Muscle of arm (tissue), 14 donors: ENCODE data around the gene CAPRIN1. TPM values are rescaled to one million over a fixed set of nuclear protein-coding genes. Genes with fewer than 3 reads are reported as not detected.

Experiments
- DNase-seq: peaks from one replicate; pipeline ENCODE4 v3.0.0-alpha.2; 2013
- long read RNA-seq, 11 donors: transcript quantifications; one replicate each; lab custom pipeline, GENCODE V29; 2026
- polyA plus RNA-seq, 12 donors: library from polyadenylated mRNA; unstranded; fragments of 120-200 nt; gene quantifications; one replicate each; pipeline ENCODE4 v1.2.1, GENCODE V29; 2013; ENCODE audit not compliant: insufficient read length in 12 of 12

CAPRIN1 gene
- polyA plus RNA-seq = 100 to 1,000 TPM in 11 of 12 donors, not detected in 1; 125 to 232 (median 167) TPM
- long read RNA-seq, donor 1, full-length matches to known transcripts = 12 of 57 reads
- long read RNA-seq, donor 1, partial matches to known transcripts = 45 of 57 reads
- long read RNA-seq, donor 1, other reads (novel, unspliced or antisense) = 0 of 57 reads
- long read RNA-seq, donor 2, full-length matches to known transcripts = 30 of 35 reads
- long read RNA-seq, donor 2, partial matches to known transcripts = 5 of 35 reads
- long read RNA-seq, donor 2, other reads (novel, unspliced or antisense) = 0 of 35 reads
- long read RNA-seq, donor 3, full-length matches to known transcripts = 14 of 31 reads
- long read RNA-seq, donor 3, partial matches to known transcripts = 17 of 31 reads
- long read RNA-seq, donor 3, other reads (novel, unspliced or antisense) = 0 of 31 reads
- long read RNA-seq, donor 4, full-length matches to known transcripts = 11 of 18 reads
- long read RNA-seq, donor 4, partial matches to known transcripts = 7 of 18 reads
- long read RNA-seq, donor 4, other reads (novel, unspliced or antisense) = 0 of 18 reads
- long read RNA-seq, donor 5 = 0 reads
- long read RNA-seq, donor 6, full-length matches to known transcripts = 18 of 18 reads
- long read RNA-seq, donor 6, partial matches to known transcripts = 0 of 18 reads
- long read RNA-seq, donor 6, other reads (novel, unspliced or antisense) = 0 of 18 reads
- long read RNA-seq, donor 7, full-length matches to known transcripts = 12 of 12 reads
- long read RNA-seq, donor 7, partial matches to known transcripts = 0 of 12 reads
- long read RNA-seq, donor 7, other reads (novel, unspliced or antisense) = 0 of 12 reads
- long read RNA-seq, donor 8, full-length matches to known transcripts = 25 of 69 reads
- long read RNA-seq, donor 8, partial matches to known transcripts = 44 of 69 reads
- long read RNA-seq, donor 8, other reads (novel, unspliced or antisense) = 0 of 69 reads
- long read RNA-seq, donor 9, full-length matches to known transcripts = 18 of 33 reads
- long read RNA-seq, donor 9, partial matches to known transcripts = 15 of 33 reads
- long read RNA-seq, donor 9, other reads (novel, unspliced or antisense) = 0 of 33 reads
- long read RNA-seq, donor 10, full-length matches to known transcripts = 31 of 42 reads
- long read RNA-seq, donor 10, partial matches to known transcripts = 11 of 42 reads
- long read RNA-seq, donor 10, other reads (novel, unspliced or antisense) = 0 of 42 reads
- long read RNA-seq, donor 11, full-length matches to known transcripts = 21 of 47 reads
- long read RNA-seq, donor 11, partial matches to known transcripts = 26 of 47 reads
- long read RNA-seq, donor 11, other reads (novel, unspliced or antisense) = 0 of 47 reads

DNA sequence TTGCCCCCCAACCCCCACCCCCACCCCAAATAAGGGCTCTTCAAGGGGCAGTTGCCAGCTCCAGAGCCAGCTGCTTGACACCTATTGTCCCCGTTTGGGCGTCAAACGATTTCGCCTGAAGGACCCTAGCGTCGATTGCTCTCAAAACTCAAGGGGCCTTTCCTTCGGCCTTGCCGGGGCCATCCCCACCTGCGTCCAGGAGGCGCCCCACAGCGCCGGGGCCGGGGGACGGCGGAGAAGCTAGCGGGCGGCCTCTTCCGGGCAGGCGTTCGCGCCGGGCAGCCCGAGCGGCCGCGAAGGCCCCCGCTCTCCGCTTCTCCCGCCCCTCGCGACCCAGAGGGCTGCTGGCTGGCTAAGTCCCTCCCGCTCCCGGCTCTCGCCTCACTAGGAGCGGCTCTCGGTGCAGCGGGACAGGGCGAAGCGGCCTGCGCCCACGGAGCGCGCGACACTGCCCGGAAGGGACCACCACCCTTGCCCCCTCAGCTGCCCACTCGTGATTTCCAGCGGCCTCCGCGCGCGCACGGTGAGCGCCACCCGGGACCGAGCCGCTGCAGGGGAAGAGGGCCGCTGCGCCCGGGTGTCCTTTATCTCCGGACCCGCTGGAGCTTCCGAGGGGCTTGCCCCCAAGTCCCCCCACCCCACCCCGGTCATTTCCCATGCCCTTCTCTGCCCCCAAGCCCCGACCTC, at the start of gene CAPRIN1:
CAPRIN1 (plus strand) TSS at position 383 of the 687 bp plus-strand sequence. CDS start 690 bp downstream, outside the sequence.
- DNase-seq = peak; percentile 85

- DNase-seq = no peak
Measured at GRCh38 chr11:34002420-34002819, 49.1 kb upstream of the CAPRIN1 start.

DNA sequence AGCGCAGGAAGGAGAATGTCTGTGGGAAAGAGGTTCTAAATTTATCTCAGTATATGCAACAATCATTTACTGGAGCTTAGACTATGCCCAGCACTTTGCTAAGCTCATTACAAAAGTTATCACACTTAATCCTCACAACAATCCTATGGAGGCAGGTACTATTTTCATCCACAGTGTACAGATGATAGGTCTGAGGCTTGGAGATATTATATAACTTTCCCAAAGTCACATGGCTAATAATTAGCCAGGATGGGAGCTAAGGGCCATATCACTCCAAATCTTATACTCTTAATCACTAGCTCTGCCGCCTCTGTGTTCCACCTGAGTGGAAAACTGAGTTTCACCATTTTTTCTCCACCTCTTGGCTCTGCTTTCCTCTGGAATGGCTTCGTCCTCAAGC, 47.3 kb upstream of the CAPRIN1 start:
- DNase-seq = no peak

- no peak for DNase-seq
Measured at GRCh38 chr11:34006876-34007275, 44.7 kb upstream of the CAPRIN1 start.

GRCh38 chr11:34012734-34013133, 38.8 kb upstream of the CAPRIN1 start:
- no peak for DNase-seq

DNA sequence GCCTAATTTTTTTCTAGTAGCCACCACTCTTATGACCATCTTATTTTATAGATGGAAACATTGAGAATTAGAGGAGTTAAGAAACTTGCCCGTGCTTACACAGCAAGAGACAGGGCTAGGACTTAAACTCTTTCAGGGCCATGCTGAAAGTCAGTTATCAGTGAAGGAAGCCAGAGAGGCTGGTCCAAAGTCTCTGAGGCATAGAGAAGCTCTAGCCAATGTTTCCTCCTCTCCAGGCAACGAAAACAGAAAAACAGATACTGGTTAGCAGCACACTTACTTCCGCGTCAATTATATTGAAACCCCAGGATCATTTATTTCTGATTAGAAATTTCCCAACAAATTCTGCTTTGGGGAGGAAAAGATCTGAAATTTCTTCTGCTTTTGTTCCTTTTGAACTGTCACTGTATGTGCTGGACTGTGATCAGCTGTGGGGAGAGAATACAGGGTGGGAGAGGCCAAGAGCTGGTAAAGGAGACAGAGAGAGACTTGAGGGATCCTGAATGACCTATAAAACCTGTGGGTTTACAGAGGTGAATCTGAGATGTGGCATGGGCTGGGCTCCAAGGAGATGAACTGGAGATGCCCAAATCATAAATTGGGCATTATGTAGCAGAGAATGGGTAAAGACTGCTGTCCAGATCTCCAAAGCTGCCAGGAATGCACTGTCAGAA, 37.5 kb upstream of the CAPRIN1 start:
- DNase-seq = peak; percentile 26

- DNase-seq = no peak
Measured at GRCh38 chr11:34021977-34022735, 29.4 kb upstream of the CAPRIN1 start.

- DNase-seq = no peak
Measured at GRCh38 chr11:34026432-34026831, 25.1 kb upstream of the CAPRIN1 start.

- DNase-seq = no peak
Measured at GRCh38 chr11:34027516-34028408, 23.8 kb upstream of the CAPRIN1 start.

DNA sequence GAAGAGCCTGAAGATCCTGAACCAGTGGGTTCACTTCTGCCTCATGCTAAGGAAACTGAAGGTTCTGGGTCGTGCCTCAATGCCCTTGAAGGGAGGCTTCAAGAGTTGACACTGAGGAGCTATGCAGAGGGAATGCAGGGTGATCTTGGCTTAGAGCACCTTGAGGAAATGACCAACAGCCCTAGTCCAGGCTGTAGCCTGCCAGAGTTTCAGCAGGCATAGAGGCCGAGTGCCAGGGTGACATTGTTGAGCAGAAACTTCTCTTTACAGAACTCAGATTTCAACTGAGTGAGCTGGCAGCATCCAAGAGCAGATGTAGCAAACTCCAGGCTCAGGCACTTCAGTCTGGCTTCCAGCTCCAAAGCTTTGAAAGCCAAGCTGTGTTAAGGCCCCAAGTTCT, 23.1 kb upstream of the CAPRIN1 start:
- DNase-seq = no peak

DNA sequence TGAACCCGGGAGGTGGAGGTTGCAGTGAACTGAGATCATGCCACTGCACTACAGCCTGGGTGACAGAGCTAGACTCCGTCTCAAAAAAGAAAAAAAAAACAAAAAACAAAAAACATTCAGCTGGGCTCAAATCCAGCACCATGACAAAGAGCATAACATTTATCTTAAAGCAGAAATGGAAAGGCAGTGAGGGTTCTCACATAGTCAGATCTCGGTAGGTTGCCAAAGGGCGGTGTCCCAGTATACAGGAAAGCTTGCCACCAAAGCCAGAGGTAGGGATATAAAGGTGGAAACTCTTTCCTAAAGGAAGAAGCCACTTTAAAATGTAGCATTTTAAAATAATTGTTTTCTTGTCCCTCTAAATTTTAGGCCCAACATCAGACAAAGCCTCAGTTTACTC, 22.4 kb upstream of the CAPRIN1 start:
- no peak for DNase-seq

- no peak for DNase-seq
Measured at GRCh38 chr11:34030382-34030781, 21.1 kb upstream of the CAPRIN1 start.

DNA sequence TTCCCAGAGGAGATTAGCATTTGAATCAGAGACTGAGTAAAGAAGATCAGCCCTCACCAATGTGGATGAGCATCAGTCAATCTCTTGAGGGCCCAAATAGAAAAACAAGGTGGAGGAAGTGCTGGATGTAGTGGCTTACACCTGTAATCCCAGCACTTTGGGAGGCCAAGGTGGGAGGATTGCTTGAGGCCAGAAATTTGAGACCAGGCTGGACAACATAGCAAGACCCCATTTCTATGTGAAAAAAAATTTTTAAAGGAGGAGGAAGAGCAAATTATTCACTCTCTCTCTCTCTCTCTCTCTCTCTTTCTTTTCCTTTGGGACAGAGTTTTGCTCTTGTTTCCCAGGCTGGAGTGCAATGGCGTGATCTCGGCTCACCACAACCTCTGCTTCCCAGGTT, 18.1 kb upstream of the CAPRIN1 start:
- no peak for DNase-seq

DNA sequence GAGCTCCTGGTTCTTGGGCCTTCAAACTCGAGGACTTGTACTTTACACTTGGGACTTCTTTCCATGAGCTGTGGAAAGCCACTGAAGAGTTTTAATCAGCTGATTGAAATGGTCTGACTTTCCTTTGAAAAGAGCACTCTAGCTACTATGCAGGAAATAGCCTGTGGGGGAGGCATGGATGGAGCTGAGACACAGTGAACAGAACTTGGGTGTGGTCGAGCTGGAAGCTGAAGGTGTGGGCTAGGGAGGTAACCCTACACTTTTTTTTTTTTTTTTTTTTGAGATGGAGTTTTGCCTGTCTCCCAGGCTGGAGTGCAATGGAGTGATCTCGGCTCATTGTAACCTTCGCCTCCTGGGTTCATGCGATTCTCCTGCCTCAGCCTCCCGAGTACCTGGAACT, 17.5 kb upstream of the CAPRIN1 start:
- DNase-seq = no peak

DNA sequence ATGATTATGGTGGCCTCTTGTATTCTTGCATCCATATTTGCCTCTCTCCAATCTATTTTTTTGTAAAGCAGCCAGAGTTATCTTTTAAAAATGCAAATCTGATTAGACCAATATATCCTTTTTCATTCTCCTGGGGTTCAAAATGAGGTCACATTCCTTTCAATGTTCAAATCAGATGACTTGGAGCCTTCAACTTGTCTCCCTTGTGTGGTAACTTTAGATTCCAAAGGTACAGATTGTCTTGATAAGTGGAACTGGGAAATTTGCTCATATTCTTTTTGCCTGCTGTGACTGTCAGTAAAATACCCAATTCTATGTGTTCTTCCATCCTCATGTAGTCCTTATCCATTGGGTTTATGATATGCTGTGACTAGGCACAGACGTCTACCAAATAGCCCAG, 15.1 kb upstream of the CAPRIN1 start:
- DNase-seq = no peak

DNA sequence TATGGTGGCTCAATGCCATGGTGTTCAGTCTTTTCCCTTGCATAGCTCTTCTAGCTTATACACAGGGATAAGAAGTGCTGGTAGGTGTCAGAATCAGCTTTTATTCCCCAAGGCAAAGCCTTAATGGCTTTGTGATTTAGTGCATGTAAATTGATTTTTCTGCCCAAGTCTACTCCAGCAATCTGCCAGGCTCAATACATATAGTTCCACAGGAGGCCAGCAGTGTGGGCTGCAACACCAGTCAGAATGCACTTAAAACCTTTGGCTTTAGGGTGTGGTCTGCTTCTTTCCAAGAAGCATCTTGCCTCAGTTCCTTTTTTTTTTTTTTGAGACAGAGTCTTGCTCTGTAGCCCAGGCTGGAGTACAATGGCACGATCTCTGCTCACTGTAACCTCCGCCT, 14.5 kb upstream of the CAPRIN1 start:
- no peak for DNase-seq

- no peak for DNase-seq
Measured at GRCh38 chr11:34040571-34040970, 11.0 kb upstream of the CAPRIN1 start.

DNA sequence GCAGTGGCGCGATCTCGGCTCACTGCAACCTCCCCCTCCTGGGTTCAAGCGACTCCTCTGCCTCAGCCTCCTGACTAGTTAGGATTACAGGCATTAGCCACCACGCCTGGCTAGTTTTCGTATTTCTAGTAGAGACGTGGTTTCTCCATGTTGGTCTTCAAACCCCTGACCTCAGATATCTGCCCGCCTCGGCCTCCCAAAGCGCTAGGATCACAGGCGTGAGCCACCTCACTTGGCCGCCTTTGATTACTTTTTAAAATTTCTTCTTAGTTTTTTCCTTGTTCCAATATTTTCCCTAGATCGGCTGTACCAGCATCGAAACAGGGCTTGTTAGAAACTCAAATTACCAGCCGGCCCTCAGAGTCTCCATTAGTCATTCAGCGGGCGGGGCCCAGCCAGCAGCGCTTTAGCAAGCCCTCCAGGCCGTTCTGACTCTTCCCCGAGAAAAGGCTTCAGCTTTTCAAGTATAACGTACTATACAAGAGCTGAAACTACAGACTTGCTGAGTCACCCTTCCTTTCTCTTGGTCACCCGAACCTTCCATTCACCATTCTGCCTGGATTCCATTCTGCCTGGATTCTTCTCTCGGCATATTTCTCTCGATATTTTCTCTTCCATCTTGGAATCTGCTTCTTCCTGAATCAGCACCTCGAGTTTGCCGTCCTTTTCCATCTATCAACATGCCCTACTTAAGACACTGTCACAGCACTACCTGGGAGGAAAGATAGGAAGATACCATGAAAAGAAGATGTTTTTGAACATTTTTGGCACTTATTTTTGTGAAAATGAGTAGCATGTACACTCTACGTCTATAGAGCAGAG, 6.7 kb upstream of the CAPRIN1 start:
- no peak for DNase-seq
